RPMI8226 (cell line): ENCODE measurements around the gene FRMD5.
"Not testable (repeated sequence)": the region's sequence is repeated elsewhere in the genome, so short reads cannot be mapped to it uniquely, and the experiment has no call there.

Source experiments
- DNase-seq: peaks from one replicate; pipeline ENCODE4 v3.0.0-alpha.2; 2015

Gene FRMD5

GRCh38 chr15:44029940-44030568 is 165.0 kb downstream of the FRMD5 start:
- DNase-seq: no peak

DNA sequence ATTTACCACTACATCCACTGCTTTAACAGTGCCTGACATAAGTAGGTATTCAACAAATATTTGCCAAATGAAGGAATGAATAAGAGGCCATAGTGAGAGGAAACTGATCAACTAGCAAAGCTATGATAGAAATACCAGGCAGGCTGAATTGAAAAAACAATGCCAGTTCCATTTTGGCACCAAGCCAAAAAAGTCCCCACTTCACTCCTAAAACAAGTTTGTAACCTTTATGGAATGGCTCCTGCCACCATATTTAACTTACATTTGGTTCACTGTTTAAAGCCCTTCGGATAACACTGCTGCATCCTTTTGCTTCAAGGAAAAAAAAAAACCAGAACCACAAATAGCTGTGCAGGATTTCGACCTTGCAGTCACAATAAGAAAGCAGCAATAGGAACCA is 166.1 kb downstream of the FRMD5 start:
- DNase-seq: no peak

- no peak for DNase-seq
Observed at GRCh38 chr15:44028349-44028748, 166.7 kb downstream of the FRMD5 start.

DNA sequence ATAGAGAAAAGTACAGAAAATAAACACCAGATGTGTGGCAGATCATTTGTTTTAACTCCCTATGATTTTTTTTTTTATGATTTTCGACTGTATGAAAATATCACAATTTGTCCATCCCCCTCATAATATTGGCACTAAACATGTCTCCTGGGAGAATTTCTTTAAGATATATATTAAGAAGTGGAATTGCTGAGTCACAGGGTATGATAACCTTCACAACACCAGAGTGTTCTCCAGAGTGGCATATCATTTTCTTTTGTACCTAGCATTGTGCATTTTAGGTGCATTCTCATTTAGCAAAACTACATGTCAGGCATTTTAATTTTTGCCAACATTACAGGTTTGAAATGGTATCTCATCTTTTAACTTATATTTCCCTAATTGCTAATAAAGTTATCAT is 170.9 kb downstream of the FRMD5 start:
- DNase-seq: no peak

- no peak for DNase-seq
Observed at GRCh38 chr15:44023176-44023575, 171.9 kb downstream of the FRMD5 start.

GRCh38 chr15:44018151-44018550 is 176.9 kb downstream of the FRMD5 start:
- DNase-seq: no peak

DNA sequence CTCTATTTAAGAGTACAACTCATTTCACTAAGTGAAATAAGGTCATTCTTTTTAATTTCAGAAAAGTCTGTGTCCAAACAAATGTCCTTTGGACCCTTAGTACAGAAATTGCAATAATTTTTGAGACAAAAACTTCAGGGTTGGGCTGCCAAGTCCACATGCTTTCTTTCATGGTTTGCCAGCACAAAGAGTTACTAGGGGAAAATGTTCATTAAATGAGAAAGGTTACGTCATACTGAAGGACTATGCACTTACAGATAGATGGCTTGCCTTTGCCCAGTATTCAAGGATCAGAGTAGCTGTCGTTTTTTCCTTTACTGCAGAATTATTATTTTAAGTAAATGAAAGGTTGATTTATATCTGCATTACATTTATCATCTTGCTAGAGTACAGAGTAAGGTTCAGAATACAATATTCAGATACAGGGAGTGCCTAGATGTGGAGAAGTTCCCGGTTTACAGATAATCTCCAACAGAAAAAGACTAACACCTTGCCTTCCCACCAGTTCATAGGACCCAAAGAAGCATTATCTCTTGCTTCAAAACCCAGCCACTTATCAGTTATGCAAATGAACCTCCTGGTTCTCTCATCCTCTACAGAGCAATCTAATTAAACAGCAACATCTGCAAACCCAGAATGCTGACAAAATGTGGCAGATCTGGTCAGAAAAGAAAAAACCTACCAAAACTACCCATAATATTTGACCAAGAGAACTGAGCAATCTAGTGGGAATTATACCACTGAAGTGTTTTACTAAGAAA is 179.3 kb downstream of the FRMD5 start:
- DNase-seq: no peak

- DNase-seq: no peak
Observed at GRCh38 chr15:44011238-44011854, 183.7 kb downstream of the FRMD5 start.

DNA sequence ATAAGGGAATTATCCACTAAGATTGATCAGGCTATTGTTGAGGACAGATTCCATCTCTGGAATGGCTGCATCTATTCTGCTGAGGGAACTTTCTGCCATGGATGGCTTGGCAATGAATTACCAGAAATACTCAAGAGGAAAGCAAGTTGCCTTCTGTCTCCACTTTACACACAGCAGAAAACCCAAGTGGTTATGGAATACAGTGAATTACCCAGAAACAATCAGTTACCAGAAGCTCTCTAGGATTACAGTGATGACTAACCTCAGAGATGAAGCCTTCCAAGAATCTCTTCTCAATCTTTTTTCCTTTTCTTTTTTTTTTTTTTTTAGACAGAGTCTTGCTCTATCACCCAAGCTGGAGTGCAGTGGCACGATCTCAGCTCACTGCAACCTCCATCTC is 185.0 kb downstream of the FRMD5 start:
- no peak for DNase-seq

DNA sequence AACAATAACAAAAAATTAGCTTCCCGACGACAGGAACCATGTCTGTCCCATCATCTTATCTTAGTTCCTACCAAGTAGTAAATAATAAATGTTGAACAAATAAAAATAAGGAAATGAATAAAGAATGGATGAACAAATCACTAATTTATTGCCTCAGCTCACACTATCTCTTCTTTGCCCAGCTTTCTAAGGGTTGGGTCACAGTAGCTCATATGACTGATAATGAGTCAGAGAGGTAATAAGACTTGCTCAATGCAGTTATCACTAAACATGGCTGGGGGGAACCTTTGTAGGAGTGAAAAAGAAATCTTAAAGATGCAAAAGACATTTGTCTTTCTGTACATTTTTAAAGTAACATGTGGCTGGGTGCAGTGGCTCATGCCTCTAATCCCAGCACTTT is 186.0 kb downstream of the FRMD5 start:
- DNase-seq: no peak

DNA sequence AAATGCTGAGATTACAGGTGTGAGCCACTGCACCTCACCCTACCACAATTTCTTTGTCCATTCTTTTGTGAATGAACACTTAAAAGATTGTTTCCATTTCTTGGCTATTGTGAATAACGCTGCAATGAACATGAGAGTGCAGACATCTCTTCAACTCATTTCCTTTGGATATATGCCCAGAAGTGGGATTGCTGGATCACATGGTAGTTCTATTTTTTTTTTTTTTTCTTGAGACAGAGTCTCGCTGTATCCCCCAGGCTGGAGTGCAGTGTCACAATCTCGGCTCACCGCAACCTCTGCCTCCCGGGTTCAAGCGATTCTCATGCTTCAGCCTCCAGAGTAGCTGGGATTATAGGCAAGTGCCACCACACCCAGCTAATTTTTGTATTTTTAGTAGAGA is 194.8 kb downstream of the FRMD5 start:
- not testable (repeated sequence) for DNase-seq

DNA sequence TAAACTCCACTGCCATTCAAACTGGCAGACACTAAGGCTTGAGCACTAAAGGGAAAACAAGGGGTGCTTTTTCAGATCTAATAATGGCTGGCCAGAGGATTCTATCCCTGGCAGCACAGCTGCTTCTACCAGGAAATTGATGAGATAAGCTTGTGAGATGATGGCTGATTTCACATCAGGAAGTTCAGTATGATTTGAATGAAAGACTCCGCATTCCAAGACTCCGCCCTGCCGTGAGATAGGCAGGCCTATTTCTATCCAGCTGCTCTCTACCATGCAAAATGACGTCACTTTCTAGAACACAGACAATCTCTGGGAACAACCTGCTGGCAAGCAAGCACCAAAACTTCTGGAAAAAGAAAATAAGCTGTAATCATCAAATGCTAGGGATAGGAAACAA is 196.5 kb downstream of the FRMD5 start:
- no peak for DNase-seq

DNA sequence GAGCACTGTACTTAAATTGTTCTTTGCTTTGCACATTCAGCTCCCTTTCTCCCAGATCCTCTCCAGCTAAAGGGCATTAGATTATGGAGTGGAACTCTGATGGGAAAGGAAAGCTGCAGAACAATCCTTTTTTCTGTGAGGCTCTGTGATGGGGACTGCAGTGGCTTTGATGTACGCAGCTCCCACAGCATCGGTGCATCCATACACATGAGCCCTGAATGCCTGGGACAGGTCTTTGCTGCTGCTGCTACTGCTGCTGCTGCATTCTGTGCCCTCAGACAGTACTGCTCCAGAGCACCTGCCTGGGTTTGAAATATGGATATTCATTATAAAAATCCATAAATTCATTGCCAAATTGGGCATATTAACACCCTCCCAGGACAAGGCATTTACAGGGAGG is 203.9 kb downstream of the FRMD5 start:
- DNase-seq: no peak

DNA sequence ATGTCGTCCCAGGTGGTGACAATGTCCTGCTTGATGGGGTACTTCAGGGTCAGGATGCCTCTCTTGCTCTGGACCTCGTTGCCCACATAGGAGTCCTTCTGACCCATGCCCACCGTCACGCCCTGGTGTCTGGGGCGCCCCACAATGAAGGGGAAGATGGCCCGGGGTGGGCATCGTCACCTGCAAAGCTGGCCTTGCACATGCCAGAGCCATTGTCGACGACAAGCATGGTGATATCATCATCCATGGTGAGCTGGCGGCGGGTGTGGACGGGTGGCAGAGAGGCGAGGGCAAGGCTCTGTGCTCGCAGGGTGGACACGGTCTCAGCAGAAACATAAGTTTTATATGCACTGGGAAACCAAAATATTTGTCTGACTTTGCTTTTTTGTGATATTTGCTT is 205.1 kb downstream of the FRMD5 start:
- no peak for DNase-seq

GRCh38 chr15:43988900-43989299 is 206.2 kb downstream of the FRMD5 start:
- no peak for DNase-seq

- DNase-seq: no peak
Observed at GRCh38 chr15:43987924-43988323, 207.1 kb downstream of the FRMD5 start.

DNA sequence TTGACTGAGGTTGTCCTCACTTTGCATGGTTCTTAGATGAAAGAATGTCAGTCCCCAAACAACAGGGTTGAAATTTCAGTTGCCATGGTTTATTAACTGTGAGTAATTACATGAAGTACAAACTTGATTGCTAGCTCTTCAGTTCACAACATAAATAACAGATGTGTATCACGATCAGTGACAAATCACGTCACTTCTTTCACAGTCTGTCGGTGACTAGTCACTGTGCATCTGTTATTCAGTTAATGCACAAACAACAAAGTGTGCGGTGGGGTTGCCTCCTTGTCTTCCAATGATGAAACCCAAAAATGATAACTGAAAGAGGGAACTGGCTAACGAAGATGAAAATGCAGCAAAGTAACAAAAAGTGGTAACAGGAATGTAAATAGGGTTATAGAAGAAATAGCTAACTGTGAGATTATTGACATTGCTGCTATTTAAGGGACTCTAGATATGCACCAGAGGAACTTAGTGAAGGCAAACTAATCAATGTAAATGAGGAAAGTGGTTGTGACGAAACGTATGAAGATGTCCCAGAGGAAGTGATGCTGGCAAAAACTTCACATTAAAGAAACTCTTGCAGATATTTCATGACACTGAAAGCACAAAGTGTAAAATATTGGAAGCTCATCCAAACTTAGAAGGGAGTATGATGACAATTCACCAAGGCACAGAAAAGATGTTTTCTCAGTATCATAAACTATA is 208.9 kb downstream of the FRMD5 start:
- no peak for DNase-seq

DNA sequence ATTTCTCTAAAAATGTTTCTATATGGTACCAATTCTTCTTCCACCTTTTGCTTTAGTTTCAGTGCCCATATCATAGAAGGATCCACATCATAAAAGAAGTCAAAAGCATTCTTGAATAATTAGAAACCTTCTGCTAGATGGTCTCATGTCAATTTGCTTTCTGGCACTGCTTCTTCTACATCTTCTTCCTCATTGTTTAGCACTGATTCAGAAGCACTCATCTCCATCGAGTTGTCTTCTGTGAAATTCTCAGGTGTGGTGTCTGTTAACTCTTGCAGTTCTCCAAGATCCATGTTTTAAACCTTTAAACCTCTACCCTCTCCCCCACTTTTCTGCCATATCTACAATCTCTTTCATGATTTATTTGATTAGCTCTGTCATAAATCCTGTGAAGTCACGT is 213.5 kb downstream of the FRMD5 start:
- no peak for DNase-seq

- DNase-seq: no peak
Observed at GRCh38 chr15:43977072-43977884, 217.8 kb downstream of the FRMD5 start.

DNA sequence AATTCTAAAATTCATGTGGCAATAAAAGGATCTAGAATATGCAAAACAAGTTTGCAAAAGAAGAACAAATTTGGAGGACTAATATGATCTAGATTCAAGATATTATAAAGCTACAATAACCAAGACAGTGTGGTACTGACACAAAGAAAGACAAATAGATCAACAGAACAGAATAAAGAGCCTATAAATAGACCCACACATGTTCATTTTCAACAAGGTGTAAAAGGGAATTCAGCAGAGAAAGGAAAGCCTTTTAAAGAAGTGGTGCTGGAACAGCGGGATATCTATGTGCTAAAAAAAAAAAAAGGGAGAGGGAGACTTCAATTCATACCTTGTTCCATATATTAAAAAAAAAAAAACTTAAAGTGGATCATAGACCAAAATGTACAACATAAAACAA is 219.3 kb downstream of the FRMD5 start:
- no peak for DNase-seq

DNA sequence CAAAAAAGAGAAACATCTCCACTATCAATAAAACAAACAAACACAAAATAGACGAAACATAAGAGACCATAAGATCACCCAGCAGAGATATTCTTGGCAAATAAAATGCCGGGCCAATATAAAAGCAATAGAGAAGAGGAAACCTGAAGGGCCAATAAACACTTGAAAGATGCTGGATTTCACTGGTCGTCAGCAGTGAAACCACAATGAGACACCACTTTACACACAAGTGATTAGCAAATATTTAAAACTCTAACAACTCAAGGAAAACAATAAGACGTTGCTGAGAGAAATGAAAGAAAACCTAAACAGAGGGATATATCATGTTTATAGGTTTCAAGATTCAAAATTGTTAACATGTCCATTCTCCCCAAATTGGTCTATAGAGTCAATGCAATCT is 219.7 kb downstream of the FRMD5 start:
- no peak for DNase-seq

- no peak for DNase-seq
Observed at GRCh38 chr15:43974852-43975251, 220.2 kb downstream of the FRMD5 start.
